IPS-18c (cell line): Measurements from ENCODE around the gene NOD2.

Experiments
- H3K4me3 ChIP-seq: 2 replicates; pipeline ENCODE4 v1.7.0; 2013; ENCODE audit warnings: low read depth, mild to moderate bottlenecking, low read length, moderate library complexity; ENCODE audit not compliant: insufficient read depth
- H3K9me3 ChIP-seq: one replicate; pipeline ENCODE4 v1.6.1; 2013; ENCODE audit warnings: mild to moderate bottlenecking, low read length, moderate library complexity; ENCODE audit not compliant: control insufficient read depth, insufficient read depth

Gene NOD2

DNA sequence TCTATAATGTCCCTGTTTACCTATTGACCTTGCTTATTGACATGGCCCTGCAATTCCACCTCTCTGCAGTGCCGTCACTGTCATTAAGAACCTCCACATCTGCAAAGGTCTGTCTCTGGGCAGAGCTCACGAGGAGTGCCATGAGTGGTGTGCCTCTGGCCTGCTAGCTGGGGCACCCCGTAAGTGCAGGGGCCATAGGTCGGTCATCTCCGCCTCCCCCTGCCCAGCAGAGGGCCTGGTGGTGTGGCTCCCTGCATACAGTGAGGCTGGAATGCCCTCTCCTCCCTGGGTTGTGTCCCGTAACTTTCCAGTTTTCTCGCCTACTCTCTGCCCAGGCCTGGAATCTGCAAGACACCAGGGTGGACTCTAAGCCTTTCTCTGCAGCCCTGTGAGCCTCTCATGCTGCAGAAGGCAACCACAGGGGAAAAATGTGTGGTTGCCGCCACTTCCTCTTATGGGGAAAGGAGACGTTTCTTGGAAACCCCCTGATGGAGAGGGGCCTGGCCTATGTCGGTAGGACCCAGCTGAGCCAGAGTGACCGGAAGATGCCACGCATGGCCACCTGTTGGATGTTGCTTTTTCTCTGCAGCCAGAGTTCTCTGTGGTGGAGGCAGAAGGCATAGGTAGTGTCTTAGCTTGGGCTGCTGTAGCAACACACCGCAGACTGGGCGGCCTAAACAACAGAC, 9.6 kb upstream of the NOD2 start:
- no peak overlapping the region for H3K4me3 ChIP-seq
- no peaks in the 10 kb centered on the region for H3K9me3 ChIP-seq

DNA sequence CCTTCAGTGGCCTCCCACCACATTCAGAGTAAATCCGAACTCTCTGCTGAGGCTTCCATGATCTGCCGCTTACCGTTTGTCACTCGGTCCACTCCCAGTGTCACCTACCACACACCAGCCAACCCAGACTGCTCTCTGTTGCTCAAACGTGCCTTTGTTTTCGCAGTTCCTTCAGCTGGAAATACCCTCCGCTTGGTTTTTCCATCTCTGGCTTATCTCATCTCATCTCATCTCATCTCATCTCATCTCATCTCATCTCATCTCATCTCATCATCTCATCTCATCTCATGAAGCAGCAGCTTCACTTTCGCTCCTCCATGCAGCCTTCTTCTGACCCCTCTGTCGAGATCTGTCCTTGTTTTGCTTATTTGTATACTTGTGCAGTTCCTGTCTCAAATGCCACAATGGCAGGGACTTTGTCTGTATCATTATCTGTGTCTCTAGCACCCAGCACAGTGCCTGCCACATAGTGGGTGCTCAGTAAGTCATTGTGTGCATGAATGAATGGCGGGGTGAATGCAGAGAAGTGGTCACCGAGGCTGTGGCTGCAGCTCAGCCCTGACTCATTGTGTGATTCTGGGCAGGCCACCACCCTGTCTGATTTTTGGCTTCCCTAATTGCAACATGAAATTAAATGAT, 8.5 kb upstream of the NOD2 start:
- no peaks in the 10 kb centered on the region for H3K9me3 ChIP-seq
- no peak overlapping the region for H3K4me3 ChIP-seq

- Histone ChIP-seq H3K9me3 (no peaks in the 10 kb centered on the region), H3K4me3 (no peak overlapping the region)
These were observed 7.8 kb upstream of the NOD2 start for GRCh38 chr16:50685462-50686063.

GRCh38 chr16:50688083-50688482, 5.3 kb upstream of the NOD2 start:
- Histone ChIP-seq H3K9me3 (no peaks in the 10 kb centered on the region), H3K4me3 (no peak overlapping the region)

GRCh38 chr16:50688867-50689266, 4.5 kb upstream of the NOD2 start:
- Histone ChIP-seq H3K4me3 (no peak overlapping the region), H3K9me3 (no peaks in the 10 kb centered on the region)

- Histone ChIP-seq H3K4me3 (no peak overlapping the region), H3K9me3 (no peaks in the 10 kb centered on the region)
These were observed 3.2 kb upstream of the NOD2 start for GRCh38 chr16:50690177-50690576.

DNA sequence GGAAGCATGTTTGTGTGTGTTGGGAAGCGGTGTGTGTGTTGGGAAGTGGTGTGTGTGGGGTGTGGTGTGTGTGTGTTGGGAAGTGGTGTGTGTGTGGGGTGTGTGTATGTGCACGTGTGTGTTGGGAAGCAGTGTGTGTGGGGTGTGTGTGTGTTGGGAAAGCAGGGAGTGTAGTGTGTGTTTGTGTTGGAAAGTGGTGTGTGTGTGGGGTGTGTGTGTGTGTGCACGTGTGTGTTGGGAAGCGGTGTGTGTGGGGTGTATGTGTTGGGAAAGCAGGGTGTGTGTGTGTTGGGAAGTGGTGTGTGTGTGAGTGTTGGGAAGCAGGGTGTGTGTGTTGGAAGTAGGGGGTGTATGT, 785 bp upstream of the NOD2 start:
- Histone ChIP-seq H3K4me3 (no peak overlapping the region), H3K9me3 (no peaks in the 10 kb centered on the region)

DNA sequence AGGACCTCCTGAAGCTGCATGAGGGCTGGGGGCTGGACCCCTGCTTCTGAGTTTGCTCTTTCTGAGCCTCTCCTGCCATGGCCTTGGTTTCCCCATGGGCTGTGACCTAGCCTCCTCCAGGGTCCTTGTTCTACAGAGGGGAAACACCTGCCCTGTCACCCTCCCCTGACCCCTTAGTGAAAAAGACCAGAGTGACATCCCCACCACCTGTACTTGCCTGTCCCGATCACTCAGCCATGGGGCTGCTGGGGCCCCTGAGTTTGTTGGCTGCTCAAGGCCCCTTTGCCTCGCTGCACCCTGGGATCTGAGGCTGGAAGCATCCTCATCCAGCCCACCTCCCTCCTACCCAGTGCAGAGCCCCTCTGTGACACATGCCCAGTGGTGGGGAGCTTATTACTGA, 800 bp downstream of the NOD2 start:
- H3K4me3 ChIP-seq: no peak overlapping the region

DNA sequence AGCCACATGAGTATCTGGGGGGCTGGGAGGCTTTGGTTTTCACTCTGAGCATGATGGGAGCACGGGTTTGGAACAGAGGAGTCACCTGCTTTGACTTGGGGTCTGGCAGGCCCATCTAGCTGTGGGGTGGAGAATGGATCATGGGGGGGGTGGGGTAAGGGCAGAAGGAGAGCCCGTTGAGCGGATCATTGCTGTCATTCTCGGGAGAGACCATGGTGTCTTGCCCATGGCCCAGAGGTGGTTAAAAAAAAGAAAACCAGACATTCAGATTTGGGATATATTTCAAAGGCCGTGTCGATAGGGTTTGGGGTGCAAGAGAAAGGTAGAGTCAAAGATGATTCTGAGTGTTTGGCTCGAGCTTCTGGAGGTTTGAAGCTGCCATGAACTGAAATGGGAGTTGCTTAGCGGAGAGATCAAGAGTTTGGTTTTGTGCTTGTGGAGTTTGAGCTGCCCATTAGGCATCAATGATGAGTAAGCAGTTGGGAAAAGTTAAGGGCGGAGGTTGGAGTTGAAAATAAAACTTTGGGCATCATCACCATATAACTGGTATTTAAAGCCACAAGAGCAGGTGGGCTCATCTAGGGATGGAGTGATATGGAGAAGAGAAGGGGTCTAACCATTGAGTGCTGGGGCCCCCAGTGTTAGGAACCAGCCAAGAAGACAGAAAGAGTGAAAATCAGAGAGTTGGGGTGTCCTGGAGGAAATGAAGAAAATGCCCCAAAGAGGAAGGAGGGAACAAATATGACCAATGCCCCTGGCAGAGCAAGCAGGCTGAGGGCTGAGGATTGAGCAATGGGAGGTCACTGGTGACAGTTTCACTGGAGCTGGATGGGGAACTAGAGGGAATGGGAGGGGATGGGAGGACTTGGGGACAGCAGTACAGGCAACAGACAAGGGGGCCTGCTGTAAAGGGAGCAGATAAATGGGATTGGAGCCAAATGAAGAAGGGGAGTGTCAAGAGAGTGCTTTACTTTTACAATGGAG, 1.9 kb downstream of the NOD2 start:
- no peak overlapping the region for H3K4me3 ChIP-seq

More for the DNA sequence above, 800 bp downstream of the NOD2 start:
- no peaks in the 10 kb centered on the region for H3K9me3 ChIP-seq

DNA sequence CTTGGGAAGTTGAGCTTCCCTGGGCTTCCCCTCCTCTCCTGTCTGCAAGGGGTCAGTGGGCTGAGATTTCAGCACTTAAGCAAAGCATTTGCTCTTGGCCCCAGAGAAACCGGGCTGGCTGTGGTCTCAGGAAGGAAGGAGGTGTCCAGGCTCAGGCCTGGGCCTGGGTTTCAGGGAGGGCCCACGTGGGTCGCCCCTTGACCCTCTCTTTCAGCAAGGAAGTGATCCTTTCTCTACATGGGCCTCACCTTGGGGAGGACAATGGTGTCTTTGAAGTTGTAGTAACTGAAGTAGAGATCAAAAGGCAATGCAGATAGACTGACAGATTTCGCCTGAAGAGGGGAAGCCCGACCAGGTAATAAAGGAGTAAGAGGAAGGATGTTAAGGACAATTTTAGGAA, 2.7 kb downstream of the NOD2 start:
- Histone ChIP-seq H3K4me3 (no peak overlapping the region), H3K9me3 (no peaks in the 10 kb centered on the region)

More for the DNA sequence above, 1.9 kb downstream of the NOD2 start:
- no peaks in the 10 kb centered on the region for H3K9me3 ChIP-seq

DNA sequence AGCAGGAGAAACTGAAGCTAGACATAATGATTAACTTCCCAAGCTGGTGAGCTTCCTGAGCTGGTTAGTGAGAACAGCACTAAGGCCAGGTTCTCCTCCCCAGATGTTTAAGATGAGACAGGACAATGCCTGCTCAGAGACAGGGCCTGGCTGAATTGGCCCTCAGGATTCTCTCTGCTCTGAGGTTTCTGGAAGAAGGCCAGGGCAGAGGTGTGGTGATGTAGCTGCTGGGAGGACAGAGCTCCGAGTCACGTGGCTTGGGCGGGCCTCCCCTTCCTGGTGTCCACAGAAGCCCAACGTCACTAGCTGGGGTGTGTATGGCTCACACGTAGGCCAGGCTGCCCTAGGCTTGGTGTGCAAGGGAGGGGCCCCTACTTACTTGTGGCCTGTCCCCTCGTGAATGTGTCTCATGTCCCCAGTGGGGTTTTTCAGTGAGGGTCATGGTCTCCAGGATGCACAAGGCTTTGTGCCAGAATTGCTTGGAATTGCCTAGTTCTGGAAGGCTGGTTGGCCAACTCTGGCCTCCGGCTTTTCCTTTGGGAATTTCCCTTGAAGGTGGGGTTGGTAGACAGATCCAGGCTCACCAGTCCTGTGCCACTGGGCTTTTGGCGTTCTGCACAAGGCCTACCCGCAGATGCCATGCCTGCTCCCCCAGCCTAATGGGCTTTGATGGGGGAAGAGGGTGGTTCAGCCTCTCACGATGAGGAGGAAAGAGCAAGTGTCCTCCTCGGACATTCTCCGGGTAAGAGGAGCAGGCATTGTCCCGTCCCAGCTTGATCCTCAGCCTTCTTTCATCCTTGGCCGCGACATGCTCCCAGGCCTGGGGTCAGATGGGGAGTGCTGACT, 3.4 kb downstream of the NOD2 start:
- Histone ChIP-seq H3K9me3 (no peaks in the 10 kb centered on the region), H3K4me3 (no peak overlapping the region)

GRCh38 chr16:50697421-50697715, 4.0 kb downstream of the NOD2 start:
- H3K4me3 ChIP-seq: no peak overlapping the region
- H3K9me3 ChIP-seq: no peaks in the 10 kb centered on the region

DNA sequence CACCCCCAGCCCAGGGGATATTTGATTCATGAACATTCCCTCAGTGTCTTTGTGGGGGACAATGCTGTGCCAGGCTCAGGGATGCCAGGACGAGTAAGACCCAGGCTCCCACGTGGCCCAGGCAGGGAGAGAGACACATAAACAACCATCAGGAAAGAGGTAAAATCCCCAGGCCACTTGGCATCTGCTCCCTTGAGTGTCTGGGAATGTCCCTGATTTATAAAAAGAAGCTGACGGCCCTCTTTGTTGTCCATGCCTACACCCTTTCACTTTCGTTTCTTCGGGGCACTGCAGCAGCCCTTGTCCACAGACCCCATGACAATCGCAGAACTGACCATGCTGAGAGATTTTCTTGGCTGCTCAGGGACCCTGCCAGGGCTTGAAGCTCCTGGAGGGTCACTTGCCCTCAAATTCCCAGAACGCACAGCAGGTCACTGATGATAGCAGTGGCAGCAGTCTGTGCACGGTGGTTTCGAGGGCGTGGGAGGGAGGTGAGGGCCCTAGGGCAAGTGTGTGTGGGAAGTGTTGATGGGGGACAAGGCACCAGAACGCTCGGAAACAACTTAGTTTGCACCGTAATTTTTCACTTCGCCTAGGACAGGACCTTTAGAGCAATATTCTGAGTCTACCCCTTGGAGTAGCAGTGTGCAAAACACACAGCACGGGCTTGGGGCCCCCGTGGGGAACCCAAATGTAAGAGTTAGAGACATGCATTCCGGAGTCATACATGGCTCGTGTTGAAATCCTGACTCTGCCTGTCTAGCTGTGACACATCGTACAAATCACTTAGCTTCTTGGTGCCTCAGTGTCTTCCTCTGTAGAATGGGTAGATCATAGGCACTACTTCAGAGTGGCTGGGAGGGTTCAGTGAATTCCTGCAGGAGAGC, 4.7 kb downstream of the NOD2 start:
- Histone ChIP-seq H3K4me3 (no peak overlapping the region), H3K9me3 (no peaks in the 10 kb centered on the region)

DNA sequence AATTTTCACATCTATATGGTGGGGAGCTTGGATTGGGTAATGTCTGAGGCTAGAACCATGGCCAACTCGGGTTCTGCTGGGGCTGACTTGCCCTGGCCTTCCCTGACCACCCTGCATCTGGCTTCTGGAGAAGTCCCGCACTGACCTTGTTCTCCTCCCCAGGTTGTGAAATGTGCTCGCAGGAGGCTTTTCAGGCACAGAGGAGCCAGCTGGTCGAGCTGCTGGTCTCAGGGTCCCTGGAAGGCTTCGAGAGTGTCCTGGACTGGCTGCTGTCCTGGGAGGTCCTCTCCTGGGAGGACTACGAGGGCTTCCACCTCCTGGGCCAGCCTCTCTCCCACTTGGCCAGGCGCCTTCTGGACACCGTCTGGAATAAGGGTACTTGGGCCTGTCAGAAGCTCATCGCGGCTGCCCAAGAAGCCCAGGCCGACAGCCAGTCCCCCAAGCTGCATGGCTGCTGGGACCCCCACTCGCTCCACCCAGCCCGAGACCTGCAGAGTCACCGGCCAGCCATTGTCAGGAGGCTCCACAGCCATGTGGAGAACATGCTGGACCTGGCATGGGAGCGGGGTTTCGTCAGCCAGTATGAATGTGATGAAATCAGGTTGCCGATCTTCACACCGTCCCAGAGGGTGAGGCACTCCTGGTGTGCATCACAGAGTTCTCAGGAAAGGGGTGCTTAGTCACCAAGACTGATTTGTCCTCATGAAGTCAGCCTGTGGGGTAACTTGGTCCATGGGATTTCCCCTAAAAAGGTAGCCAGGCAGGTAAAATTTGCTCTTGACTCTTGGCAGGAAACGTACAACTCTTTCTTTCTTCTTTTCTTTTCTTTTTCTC, 6.1 kb downstream of the NOD2 start:
- peaks cover 7% of the 10 kb centered on the region for H3K9me3 ChIP-seq
- no peak overlapping the region for H3K4me3 ChIP-seq

DNA sequence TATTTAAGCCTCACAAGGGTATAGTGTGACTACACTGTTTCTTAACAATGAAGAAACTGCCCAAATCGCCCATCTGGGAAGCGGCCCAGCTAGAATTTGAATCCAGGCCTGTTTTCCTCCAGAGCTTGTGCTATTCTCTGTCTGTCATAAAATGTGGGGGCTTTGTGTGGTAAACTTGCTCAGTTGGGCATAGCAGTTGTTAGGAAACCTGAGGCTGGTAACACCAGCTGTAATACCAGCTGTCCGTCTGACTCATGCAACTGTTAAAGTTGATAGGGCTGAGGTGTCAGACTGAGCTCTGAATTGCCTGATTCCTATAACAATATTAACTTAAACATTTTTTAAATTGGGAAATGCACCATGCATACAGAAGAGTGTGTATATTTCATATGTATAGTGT, 9.3 kb downstream of the NOD2 start:
- H3K9me3 ChIP-seq: peaks cover 13% of the 10 kb centered on the region
- H3K4me3 ChIP-seq: no peak overlapping the region
